Nephron progenitor cell (in vitro differentiated cells): Measurements from ENCODE around the gene SUPT4H1.
A peak's percentile ranks its signal among the peaks of the same experiment; 100 is the strongest.

Experiments
- DNase-seq: peaks from one replicate; pipeline ENCODE4 v3.0.0; 2021
- H3K27ac Mint-ChIP-seq: 2 replicates; pipeline ENCODE4 v1.8.0; 2021; ENCODE audit warnings: mild to moderate bottlenecking, moderate library complexity, mixed read lengths
- H3K27me3 Mint-ChIP-seq: 2 replicates; pipeline ENCODE4 v1.8.0; 2021; ENCODE audit warnings: mild to moderate bottlenecking, low read depth, mixed read lengths; ENCODE audit not compliant: poor library complexity
- H3K36me3 Mint-ChIP-seq: 2 replicates; pipeline ENCODE4 v1.8.0; 2021; ENCODE audit warnings: low read depth, mixed read lengths
- H3K4me1 Mint-ChIP-seq: 2 replicates; pipeline ENCODE4 v1.8.0; 2021; ENCODE audit warnings: mixed read lengths
- H3K4me3 Mint-ChIP-seq: 2 replicates; pipeline ENCODE4 v1.8.0; 2021; ENCODE audit warnings: mild to moderate bottlenecking, moderate library complexity, mixed read lengths
- H3K9me3 Mint-ChIP-seq: 2 replicates; pipeline ENCODE4 v1.8.0; 2021; ENCODE audit warnings: mild to moderate bottlenecking, moderate library complexity, mixed read lengths
- CTCF ChIP-seq: fragments of 200-600 bp; sonication (generic); IDR thresholded peaks from 2 replicates; pipeline ENCODE4 v1.5.0; 2021; ENCODE audit warnings: antibody characterized with exemption

SUPT4H1 gene

GRCh38 chr17:58303971-58304749, 47.8 kb downstream of the SUPT4H1 start:
- H3K4me3 Mint-ChIP-seq, result no peak overlapping the region
- peak; percentile 67 for TF ChIP-seq CTCF
- H3K36me3 Mint-ChIP-seq, result no peaks in the 10 kb centered on the region
- peak; percentile 46 for DNase-seq
- H3K27me3 Mint-ChIP-seq, result no peaks in the 10 kb centered on the region
- peaks cover 7% of the 10 kb centered on the region for H3K9me3 Mint-ChIP-seq
- no peak overlapping the region for H3K27ac Mint-ChIP-seq
- peaks cover 33% of the 10 kb centered on the region for H3K4me1 Mint-ChIP-seq

- Mint-ChIP-seq H3K4me3 (no peak overlapping the region), H3K27ac (no peak overlapping the region), H3K4me1 (peaks cover 30% of the 10 kb centered on the region), H3K27me3 (peaks cover 6% of the 10 kb centered on the region), H3K36me3 (no peaks in the 10 kb centered on the region), H3K9me3 (peaks cover 16% of the 10 kb centered on the region)
- no peak for DNase-seq
- TF ChIP-seq CTCF, result no peak
These were observed 48.9 kb downstream of the SUPT4H1 start for GRCh38 chr17:58302919-58303585.

GRCh38 chr17:58302171-58302918, 49.7 kb downstream of the SUPT4H1 start:
- Mint-ChIP-seq H3K9me3 (peaks cover 18% of the 10 kb centered on the region), H3K4me3 (no peak overlapping the region), H3K36me3 (no peaks in the 10 kb centered on the region), H3K27ac (peak overlapping the region; percentile 25), H3K4me1 (peaks cover 30% of the 10 kb centered on the region), H3K27me3 (peaks cover 6% of the 10 kb centered on the region)
- TF ChIP-seq CTCF, result no peak
- no peak for DNase-seq

- no peak for DNase-seq
- Mint-ChIP-seq H3K4me1 (peaks cover 30% of the 10 kb centered on the region), H3K9me3 (peaks cover 18% of the 10 kb centered on the region), H3K27ac (no peak overlapping the region), H3K4me3 (no peak overlapping the region), H3K27me3 (peaks cover 6% of the 10 kb centered on the region), H3K36me3 (no peaks in the 10 kb centered on the region)
- no peak for TF ChIP-seq CTCF
These were observed 50.4 kb downstream of the SUPT4H1 start for GRCh38 chr17:58301504-58302150.

GRCh38 chr17:58300336-58300735, 51.7 kb downstream of the SUPT4H1 start:
- Mint-ChIP-seq H3K4me3 (no peak overlapping the region), H3K9me3 (peaks cover 22% of the 10 kb centered on the region)
- no peak for TF ChIP-seq CTCF

More at GRCh38 chr17:58300336-58300735, 51.7 kb downstream of the SUPT4H1 start:
- peaks cover 30% of the 10 kb centered on the region for H3K4me1 Mint-ChIP-seq
- H3K27me3 Mint-ChIP-seq, result peaks cover 6% of the 10 kb centered on the region
- DNase-seq, result no peak
- H3K27ac Mint-ChIP-seq, result no peak overlapping the region
- no peaks in the 10 kb centered on the region for H3K36me3 Mint-ChIP-seq
